DOHH2 (cell line): ENCODE measurements around the gene INF2.

Experiments
- H3F3A ChIP-seq: fragments of 200-600 bp; sonication (generic), shearing (Covaris generic); 2 replicates; pipeline ENCODE4 v1.6.0; 2016; ENCODE audit warnings: antibody characterized with exemption, mild to moderate bottlenecking; ENCODE audit not compliant: control insufficient read depth, insufficient read depth
- H3K27ac ChIP-seq: fragments of 200-600 bp; sonication (generic); 2 replicates; pipeline ENCODE4 v1.5.1; 2014; ENCODE audit warnings: low read depth, mild to moderate bottlenecking, low read length, moderate library complexity
- H3K27me3 ChIP-seq: fragments of 200-600 bp; sonication (generic); 2 replicates; pipeline ENCODE4 v1.6.1; 2014; ENCODE audit warnings: mild to moderate bottlenecking, low read length, mixed read lengths; ENCODE audit not compliant: control insufficient read depth
- H3K36me3 ChIP-seq: fragments of 200-600 bp; sonication (generic); 2 replicates; pipeline ENCODE4 v1.6.1; 2014; ENCODE audit warnings: mild to moderate bottlenecking, low read length, moderate library complexity, mixed read lengths; ENCODE audit not compliant: control insufficient read depth
- H3K4me1 ChIP-seq: fragments of 200-600 bp; sonication (generic); 2 replicates; pipeline ENCODE4 v1.6.1; 2014; ENCODE audit warnings: mild to moderate bottlenecking, low read length, mixed read lengths; ENCODE audit not compliant: control insufficient read depth
- H3K4me2 ChIP-seq: fragments of 200-600 bp; sonication (generic); 2 replicates; pipeline ENCODE4 v1.6.0; 2014; ENCODE audit warnings: mild to moderate bottlenecking, low read length, moderate library complexity
- H3K4me3 ChIP-seq: fragments of 200-600 bp; sonication (generic); 2 replicates; pipeline ENCODE4 v1.5.1; 2014; ENCODE audit warnings: mild to moderate bottlenecking, low read length, mixed read lengths
- H3K79me2 ChIP-seq: fragments of 200-600 bp; sonication (generic); 2 replicates; pipeline ENCODE4 v1.6.1; 2014; ENCODE audit warnings: mild to moderate bottlenecking, low read length, mixed read lengths; ENCODE audit not compliant: control insufficient read depth
- H3K9me2 ChIP-seq: fragments of 200-600 bp; sonication (generic); replicated peaks from 2 replicates; pipeline ENCODE4 v1.6.1; 2014; ENCODE audit warnings: mild to moderate bottlenecking, low read length, mixed read lengths; ENCODE audit not compliant: control insufficient read depth
- H3K9me3 ChIP-seq: fragments of 200-600 bp; sonication (generic); 2 replicates; pipeline ENCODE4 v1.6.1; 2014; ENCODE audit warnings: antibody characterized with exemption, low read length, mixed read lengths; ENCODE audit not compliant: control insufficient read depth, insufficient read depth
- H4K20me1 ChIP-seq: fragments of 200-600 bp; sonication (generic); 2 replicates; pipeline ENCODE4 v1.6.0; 2014; ENCODE audit warnings: low read depth, mild to moderate bottlenecking, antibody characterized with exemption, low read length, moderate library complexity; ENCODE audit not compliant: control insufficient read depth, insufficient read depth
- CTCF ChIP-seq: fragments of 200-600 bp; sonication (generic); IDR thresholded peaks from one replicate; pipeline ENCODE4 v1.5.1; 2014; ENCODE audit warnings: antibody characterized with exemption, mild to moderate bottlenecking, low read depth, low read length; ENCODE audit not compliant: poor library complexity, severe bottlenecking
- EZH2phosphoT487 ChIP-seq: fragments of 200-600 bp; sonication (generic); IDR thresholded peaks from 2 replicates; pipeline ENCODE4 v1.6.1; 2017; ENCODE audit warnings: borderline replicate concordance, mild to moderate bottlenecking, antibody characterized with exemption, low read length, moderate library complexity, mixed read lengths

Gene INF2

GRCh38 chr14:104741803-104742251, 52.4 kb downstream of the INF2 start:
- H3K4me2 ChIP-seq: no peak overlapping the region
- no peaks in the 10 kb centered on the region for H3F3A ChIP-seq
- no peaks in the 10 kb centered on the region for H3K79me2 ChIP-seq
- no peaks in the 10 kb centered on the region for H4K20me1 ChIP-seq
- no peaks in the 10 kb centered on the region for H3K36me3 ChIP-seq
- no peaks in the 10 kb centered on the region for H3K9me3 ChIP-seq
- no peaks in the 10 kb centered on the region for H3K9me2 ChIP-seq
- TF ChIP-seq CTCF: no peak
- no peak for TF ChIP-seq EZH2phosphoT487
- H3K27me3 ChIP-seq: no peaks in the 10 kb centered on the region
- no peak overlapping the region for H3K4me3 ChIP-seq
- no peak overlapping the region for H3K27ac ChIP-seq
- peaks cover 7% of the 10 kb centered on the region for H3K4me1 ChIP-seq

GRCh38 chr14:104742586-104743455, 53.4 kb downstream of the INF2 start:
- Histone ChIP-seq H3K36me3 (no peaks in the 10 kb centered on the region), H4K20me1 (no peaks in the 10 kb centered on the region), H3K79me2 (no peaks in the 10 kb centered on the region), H3K4me1 (peaks cover 7% of the 10 kb centered on the region), H3K27me3 (no peaks in the 10 kb centered on the region), H3K9me2 (no peaks in the 10 kb centered on the region), H3K27ac (no peak overlapping the region), H3K4me3 (no peak overlapping the region), H3K9me3 (no peaks in the 10 kb centered on the region), H3K4me2 (no peak overlapping the region), H3F3A (no peaks in the 10 kb centered on the region)
- TF ChIP-seq EZH2phosphoT487 (no peak), CTCF (no peak)

- H3K4me2 ChIP-seq: no peak overlapping the region
- TF ChIP-seq CTCF: no peak
- no peak for TF ChIP-seq EZH2phosphoT487
- H3K4me3 ChIP-seq: no peak overlapping the region
- H3K9me2 ChIP-seq: no peaks in the 10 kb centered on the region
- H4K20me1 ChIP-seq: no peaks in the 10 kb centered on the region
- no peak overlapping the region for H3K27ac ChIP-seq
- no peaks in the 10 kb centered on the region for H3K9me3 ChIP-seq
- H3K79me2 ChIP-seq: no peaks in the 10 kb centered on the region
- no peaks in the 10 kb centered on the region for H3F3A ChIP-seq
- H3K36me3 ChIP-seq: no peaks in the 10 kb centered on the region
- peaks cover 2% of the 10 kb centered on the region; the same call in 1 of the 2 replicates for H3K27me3 ChIP-seq
- H3K4me1 ChIP-seq: peaks cover 7% of the 10 kb centered on the region
Measured at GRCh38 chr14:104743461-104744380, 54.3 kb downstream of the INF2 start.
